HG02943 (cell line): ENCODE results near the gene TUBGCP2.
A peak's percentile ranks its signal among the peaks of the same experiment; 100 is the strongest.

Source experiments
- ATAC-seq: cut with Tn5 transposase; IDR thresholded peaks from one replicate; pipeline ENCODE4 v1.9.1; 2021; ENCODE audit warnings: mild to moderate bottlenecking, low read depth, moderate library complexity; ENCODE audit not compliant: unreplicated experiment

TUBGCP2 gene

DNA sequence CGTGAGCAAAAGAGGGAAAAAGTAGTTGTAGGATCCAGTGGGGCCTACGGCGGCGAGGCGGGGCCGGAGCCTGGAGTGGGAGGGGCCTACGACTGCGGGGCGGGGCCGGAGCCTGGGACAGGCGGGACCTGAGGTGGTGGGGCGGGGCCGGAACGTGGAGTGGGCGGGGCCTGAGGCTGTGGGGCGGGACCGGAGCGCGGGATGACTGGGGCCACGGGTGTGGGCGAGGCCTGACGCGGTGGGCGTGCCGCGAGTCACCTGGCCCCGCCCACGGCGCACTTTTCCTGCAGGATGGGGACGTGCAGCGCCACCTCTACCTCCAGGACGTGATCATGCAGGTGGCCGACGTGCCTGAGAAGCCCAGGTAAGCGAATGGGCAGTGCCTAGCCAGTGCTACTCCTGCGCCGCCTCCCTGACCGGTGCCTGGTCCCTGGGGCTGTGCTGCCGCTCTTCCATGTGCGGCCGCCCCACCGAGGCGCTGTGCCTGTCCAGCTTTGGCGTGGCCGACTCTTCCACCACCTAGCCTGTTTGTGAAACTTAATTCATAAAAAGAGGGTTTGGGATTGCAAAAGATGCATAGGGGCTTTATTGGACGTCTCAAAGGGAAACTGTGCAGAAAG, 538 bp upstream of the TUBGCP2 start:
- peak; percentile 75 for ATAC-seq

DNA sequence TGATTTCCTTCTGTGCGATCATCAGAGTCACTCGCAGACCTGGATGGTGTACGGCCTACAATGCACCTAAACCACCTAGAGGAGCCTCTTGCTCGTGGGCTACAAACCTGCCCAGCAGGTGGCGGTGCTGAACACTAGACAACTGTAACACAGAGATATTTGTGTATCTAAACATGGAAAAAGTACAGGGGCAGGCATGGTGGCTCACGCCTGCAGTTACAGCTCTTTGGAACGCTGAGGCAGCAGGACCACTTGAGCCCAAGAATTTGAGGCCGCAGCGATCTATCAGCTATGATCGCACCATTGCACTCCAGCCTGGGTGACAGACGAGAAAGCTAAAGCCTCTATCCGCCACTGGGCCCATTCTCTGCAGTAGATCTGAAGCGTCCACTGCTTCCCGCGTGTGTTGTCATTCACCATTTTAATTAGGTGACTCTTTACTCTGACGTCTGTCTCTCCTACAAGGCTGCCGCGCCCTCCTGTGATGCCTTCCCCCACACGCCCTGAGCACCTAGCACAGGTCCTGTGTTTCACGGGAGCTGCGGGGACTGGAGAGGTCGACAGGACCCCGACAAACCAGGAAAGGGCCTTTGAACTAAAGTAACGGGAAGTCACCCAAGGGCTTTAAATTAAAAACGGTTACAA, 774 bp downstream of the TUBGCP2 start:
- no peak for ATAC-seq

DNA sequence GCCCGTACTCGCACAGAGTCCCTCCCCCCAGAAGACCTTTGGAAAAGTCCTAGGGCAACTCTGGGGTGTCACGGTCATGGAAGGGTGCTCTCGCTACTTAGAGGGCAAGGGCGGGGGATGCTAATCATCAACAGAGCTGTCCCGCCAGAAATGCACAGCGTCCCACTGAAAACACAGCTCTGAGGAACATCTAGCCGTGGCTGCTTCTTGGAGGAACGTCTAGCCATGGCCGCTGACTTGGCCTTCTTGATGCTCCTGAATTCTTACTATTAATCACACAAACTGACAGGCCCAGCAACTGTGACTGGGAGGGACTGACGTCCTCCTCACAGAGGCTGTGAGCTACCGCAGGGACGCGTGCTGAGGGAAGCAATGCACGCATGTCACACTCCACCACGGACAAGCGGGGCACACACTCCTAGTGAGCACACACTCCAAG, 1.7 kb downstream of the TUBGCP2 start:
- no peak for ATAC-seq

DNA sequence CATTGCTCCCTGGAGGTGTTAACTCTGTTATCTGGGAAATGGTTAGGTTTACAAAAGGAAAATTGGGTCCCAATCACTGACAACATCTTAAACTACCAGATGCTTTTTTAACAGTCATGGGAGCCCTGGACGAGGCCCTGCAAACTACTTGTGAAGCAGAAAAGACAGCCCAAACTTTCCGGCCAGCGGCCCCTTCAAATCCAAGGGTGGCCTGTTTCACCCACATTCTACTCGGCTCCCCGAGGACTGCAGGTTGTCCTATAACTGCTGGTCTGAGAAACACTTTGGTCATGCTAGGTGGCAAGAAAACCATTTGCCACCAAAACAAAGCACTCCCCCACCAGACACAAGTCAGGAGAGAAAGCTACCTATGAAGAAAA, 2.6 kb downstream of the TUBGCP2 start:
- ATAC-seq = no peak

DNA sequence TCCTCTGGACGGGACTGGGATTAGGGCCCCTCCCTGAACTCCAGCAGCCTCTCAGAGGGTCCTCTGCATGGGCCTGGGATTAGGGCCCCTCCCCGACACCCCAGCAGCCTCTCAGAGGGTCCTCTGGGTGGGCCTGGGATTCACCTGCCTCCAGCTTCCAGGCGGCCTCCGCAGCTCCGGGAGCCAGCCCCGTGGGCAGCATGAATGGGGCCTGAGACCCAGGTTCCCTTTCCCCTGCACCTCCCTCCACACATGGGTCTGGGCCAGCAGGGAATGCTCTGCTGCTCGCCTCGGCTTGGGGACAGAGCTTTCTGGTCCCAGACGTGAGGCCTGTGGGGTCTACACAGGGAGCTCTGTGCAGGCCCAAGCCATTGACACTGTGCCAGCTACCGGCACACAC, 5.5 kb downstream of the TUBGCP2 start:
- ATAC-seq = no peak

DNA sequence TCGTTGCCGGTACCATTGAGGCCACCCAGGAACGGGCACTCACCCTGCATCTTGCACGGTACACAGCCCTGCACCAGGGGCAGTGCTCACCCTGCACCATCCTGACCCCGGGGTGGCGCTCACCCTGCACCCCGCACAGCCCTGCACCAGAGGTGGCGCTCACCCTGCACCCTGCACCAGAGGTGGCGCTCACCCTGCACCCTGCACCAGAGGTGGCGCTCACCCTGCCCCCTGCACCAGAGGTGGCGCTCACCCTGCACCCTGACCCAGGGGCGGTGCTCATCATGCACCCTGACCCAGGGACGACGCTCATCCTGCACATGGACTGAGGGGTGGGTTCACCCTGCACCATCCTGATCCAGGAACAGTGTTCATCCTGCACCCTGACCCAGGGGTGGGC, 6.4 kb downstream of the TUBGCP2 start:
- ATAC-seq = no peak

DNA sequence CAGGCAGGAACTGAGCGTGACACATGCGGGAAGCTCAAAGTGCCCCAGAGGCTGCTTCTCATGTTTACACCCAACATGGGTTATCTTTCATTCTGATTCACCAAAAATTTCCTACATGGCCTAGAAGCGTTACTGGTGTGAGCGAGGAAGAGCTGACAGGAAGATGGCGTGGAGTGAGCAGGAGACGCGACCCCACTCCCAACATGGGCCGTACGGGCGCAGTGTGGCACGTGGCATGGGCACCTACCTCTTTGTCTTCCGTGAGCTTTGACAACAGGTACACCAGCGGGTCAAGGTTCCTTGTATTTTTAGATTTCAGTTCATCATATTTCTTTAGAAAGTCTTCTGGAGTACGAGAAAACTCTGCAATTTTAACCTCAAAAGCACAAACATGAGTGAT, 8.9 kb downstream of the TUBGCP2 start:
- ATAC-seq = no peak

DNA sequence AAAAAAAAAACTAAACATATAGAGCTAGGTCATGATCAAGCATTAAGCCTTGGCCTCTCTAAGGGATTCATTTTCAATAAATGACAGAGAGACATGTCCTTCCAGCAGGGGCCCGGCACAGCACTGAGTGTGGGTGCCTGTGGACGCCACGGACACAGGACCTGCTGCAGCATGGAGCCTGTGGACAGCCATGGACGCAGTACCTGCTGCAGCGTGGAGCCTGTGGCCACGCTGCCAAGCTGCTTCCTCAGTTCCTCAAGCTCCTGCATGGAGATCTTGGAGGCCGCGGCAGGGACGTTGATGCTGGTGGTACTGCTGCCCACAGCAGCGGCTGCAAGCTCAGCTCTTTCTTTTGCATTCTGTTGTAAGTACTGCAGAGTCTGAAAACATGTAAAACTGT, 9.4 kb downstream of the TUBGCP2 start:
- no peak for ATAC-seq

DNA sequence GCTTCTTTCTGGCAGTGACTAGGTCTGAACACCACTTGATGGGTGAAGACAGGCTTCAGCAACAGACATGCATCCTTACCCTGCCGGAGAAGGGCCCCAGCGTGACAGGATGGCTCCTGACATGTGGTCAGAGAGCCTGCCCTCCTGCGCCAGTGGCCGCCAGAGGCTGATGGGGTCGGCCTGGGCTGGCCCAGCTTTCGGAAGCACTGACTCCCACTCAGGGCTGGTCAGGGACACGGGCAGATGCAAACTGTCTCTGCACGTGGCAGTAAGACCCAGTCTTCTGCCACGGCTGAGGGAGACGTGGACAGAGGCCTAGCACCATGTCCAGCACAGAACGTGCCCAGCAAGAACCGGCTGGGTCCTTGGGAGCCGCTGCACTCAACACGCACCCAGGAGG, 10.2 kb downstream of the TUBGCP2 start:
- ATAC-seq = no peak

DNA sequence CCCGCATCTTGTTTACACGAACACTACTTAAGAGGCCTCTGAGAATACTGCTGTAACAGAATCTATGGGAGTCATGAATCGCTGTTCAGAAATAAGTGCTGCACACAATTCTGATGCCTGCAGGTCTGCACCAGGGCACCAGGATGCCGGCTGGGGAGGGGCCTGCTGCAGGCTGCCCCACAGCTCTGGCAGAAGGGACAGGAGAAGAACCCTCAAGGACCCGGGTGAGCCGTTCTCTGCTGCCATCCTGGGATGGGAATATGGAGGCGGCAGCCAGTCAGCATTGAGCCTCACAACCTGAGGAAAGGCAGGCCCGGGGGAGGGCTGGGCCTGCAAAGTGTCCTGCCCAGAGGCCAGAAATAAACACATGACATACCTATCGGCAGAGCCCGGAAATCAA, 11.2 kb downstream of the TUBGCP2 start:
- ATAC-seq = no peak

DNA sequence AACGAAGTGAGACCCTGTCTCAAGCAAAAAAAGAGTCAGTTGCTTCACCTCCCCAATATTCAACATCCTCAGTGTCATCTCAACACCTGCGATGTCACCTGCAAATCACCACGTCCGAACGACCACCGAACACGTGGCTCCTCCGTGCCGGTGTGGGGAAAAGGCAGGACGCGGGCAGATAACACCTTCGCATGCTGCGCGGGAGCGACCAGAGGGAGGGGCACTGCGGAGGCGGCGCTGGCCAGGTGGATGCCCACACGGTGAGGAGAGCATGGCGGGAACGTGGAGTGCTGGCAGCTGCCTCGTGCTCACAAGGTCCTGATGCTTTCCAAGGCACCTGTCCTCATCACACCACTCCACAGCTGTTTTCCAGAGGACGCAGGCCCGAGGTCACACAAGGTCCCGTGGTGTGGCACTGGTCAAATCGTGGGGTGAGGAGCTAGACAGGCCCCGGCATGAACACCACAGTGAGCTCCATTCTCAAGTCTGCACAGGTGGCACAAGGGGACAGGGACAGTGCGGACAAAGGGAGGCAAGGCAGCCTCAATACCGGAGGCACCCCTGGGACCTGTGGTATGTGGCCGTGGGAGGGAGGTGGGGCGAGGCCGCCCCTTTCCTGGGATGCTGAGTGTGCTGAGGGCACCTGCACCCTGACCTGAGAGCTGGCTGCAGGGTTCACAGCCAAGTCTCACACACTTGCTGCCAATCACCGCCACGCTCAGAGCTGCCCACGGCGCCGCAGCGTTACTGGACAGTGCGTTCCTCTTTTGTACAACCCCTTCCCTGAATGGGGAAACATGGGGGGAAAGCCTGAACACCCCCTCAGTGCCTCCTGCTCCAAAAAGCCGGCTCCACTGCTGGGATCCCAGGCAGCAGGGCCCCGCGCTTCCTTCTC, 13.0 kb downstream of the TUBGCP2 start:
- ATAC-seq = no peak

DNA sequence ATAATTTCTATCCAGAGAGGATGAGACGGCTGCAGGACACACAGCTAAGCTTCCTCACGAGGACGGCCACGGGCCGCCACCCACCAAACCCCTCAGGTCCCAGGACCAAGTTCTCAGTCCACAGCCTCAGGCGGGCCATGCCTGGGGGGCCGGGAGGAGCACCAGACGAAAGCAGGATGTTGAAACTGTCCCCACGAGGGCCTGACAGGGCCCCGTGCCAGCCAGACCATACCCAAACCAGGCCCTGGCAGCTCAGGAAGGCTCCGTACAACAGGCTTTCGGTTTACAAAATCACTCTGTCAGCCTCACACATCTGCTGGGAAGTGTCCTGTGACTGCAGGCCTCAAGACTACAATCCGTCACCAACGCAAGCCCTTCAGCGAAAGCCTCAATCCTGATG, 14.5 kb downstream of the TUBGCP2 start:
- no peak for ATAC-seq

DNA sequence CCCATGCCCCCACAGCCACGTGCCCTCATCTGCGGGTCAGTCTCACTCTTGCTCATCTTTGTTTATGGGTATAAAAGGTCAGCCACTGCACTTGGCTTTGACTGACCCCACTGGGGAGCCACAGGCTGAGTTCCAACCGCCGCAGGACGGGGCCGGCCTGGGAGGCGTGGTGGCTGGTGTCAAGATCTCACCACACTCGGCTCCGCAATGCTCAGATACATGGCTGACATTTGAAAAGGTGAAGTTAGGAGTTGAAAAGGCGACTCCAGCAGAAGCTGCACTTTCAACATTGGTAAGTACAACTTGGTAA, 14.9 kb downstream of the TUBGCP2 start:
- ATAC-seq = no peak

DNA sequence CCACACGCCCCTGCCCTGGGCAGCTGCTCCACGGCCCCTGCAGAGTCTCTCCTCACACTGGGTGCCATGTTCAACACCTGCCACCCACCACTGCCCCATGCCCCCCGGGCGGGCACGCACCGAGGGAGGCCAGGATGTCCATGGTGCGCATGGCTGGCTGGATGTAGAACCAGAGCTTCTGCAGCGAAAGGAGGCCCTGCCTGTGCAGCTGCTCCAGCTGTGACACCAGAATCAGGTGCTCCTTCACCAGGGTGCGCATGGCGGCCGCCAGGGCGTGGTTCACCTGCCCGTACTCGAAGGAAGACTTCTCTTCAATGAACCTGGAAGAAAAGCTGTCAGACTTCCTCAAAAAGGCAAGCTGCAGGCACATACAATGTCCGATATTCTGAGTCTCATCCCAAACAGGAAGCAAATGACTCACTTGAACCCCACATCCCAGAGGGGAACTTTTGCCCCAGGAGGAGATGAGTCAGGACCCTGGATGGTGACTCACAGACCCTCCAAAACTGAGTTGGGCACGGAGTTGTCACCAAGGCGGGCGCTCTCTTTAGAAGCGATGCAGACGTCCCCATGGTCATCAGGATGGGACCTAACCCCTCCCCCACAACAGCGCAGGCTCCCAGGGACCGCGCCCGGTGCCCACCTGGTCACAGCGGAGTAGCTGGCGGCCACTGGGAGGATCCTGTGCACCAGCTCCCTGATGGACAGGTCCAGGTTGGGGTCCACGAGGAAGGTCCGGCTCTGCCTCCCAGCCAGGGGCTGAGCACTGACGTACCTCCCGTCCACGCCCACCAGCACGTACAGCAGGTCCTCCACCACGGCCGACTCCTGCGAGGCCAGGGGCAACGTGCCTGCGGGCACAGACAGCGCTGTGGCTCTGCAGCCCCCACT, 15.5 kb downstream of the TUBGCP2 start:
- ATAC-seq = no peak

DNA sequence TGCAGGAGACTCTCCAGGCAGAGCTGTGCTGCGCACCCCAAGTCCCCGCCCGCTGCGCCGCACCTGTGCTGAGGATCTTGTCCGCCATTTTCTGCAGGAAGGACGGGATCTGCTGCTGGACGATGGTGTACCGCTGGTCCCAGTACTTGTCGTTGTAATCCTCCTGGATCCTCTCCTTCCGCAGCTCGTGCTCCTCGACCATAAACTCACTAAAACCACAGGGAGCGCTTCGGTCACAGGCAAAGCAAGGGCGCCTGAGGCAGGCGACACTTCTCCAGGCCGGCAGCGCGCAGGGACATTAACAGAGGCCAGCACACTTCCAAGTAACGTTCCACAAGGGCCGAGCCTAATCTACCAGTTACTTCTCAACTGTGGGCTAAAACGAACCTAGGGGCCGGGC, 18.9 kb downstream of the TUBGCP2 start:
- ATAC-seq = no peak

DNA sequence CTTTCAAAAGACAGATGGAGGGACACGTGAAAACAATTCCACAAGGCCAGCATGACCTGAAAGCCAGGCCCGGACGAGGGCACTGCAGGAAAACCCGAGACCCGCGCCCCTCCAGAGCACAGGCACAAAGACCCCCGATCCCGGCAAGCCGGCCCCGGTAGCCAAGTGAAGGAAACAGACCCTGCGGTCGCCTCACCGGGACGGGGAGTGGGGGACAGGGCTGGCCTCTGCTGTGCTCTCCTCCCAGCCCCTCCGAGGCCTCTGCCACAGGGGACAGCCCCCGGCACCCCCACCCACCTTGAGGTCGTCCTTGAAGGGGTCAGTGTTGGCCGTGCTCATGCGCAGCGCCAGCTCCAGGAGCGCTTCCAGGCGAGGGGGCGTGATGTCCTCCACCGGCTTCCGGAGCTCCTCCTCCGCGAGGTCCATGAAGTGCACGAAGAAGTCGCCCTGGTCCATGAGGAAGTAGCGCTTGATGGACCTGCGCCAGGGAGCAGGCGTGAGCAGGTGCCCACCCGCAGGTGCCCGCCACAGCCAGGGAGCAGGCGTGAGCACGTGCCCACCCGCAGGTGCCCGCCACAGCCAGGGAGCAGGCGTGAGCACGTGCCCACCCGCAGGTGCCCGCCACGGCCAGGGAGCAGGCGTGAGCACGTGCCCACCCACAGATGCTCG, 20.7 kb downstream of the TUBGCP2 start:
- ATAC-seq = no peak

DNA sequence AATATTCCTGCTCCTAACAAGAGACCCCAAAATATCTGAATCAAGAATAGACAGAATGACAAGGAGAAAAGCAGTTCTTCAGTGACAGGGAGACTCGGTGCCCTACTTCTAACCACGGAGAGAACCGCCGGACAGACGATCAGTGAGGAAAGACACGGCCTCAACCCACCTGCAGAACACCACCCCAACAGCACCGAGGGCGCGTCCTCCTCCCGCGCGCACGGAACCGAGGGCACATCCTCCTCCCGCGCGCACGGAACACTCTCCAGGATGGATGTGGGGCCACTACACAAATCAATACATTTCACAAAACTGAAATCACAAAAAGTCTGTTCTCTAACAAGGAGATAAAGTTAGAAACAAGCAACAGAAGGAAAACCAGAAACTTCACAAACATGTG, 22.3 kb downstream of the TUBGCP2 start:
- no peak for ATAC-seq

DNA sequence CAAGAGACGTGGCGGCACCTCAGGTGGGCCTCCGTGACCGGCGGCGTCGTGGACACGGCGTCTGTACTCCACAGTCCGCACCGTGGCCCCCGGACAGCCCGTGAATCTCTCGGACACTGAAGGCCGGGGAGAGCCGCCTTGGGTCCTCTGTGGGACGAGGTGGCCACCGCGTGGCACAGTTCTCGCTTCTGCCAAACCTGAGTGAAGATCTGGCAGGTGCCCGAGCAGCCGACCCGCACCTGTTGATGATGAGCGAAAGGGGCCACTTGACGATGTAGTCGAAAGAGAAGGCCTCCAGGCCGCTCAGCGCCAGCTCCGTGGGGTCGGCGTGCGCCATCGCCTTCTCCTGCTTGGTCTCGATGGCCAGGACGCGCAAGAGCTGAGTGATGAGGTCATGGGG, 23.5 kb downstream of the TUBGCP2 start:
- ATAC-seq = no peak

DNA sequence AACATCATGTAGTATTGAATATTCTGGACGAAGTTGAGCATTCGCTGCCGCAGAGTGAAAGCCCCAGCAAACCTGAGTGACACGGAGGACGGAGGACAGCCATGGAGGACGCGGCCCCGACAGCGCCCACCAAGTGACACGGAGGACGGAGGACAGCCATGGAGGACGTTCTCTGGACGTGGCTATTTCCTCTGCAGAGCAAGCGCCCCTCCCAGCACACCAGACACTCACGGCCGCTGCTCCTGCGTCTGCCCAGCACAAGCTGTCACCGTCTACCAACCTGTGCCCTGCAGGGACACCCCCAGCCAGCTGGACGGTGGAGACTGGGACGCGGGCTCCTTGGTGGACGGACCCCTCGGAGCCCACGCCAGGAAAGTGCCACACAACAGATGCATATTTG, 24.7 kb downstream of the TUBGCP2 start:
- ATAC-seq = no peak

DNA sequence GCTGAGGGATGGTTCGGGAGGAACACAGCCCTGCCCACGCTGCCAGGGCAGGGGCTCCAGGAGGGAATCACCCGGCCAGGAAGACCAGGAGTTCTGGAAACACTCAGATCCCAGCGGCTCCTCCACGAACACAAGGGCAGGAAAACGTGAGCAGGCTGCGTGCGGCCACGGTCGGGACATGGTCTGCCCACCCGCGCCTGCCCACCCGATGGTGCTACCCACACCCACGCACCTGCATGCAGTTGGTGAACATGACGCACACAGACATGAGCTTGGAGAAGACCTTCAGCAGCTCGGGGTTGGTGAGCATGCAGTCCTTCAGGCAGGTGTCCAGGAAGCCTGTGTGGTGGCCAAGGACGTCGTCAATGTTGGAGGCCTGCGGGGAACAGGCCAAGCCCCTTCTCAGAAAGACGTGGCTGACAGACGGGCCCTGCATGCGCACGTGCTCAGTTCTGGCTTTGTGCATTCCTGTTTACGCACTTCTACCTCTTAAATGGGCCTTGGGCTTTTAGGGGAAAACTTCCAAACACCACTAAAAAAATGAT, 25.8 kb downstream of the TUBGCP2 start:
- no peak for ATAC-seq
